Measurements from ENCODE around the gene ZNF143.
"Not testable (repeated sequence)": the region's sequence is repeated elsewhere in the genome, so short reads cannot be mapped to it uniquely, and the experiment has no call there.

Gene ZNF143

DNA sequence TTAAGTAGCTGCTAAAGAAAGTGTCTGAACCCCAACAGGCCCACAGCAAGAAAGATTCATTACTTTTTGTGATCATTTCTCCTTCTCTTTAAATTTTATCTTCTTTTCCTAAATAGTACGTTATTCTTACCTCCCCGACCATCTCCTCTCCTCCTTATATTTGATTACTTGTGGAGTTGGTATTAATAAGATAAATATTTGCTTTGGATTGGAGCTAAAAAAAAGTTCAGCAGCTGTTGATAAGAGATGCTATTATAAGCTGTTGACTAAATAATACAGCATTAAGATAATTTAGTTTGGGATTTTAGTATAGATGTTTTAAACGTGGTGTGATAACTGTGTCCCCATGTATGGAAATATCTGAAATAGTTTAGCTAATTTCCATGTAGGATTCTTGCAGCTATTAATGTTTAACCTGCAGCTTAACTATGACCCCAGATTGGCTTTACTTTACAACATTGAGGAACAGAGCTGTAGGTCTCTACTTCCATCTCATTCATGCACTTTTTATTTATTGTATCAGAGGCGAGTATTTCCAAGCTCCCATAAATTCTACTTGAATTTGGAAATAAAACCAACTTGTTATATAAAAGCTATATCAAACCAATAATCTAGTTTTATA, 37.8 kb downstream of the ZNF143 start:
- no peak for DNase-seq

DNA sequence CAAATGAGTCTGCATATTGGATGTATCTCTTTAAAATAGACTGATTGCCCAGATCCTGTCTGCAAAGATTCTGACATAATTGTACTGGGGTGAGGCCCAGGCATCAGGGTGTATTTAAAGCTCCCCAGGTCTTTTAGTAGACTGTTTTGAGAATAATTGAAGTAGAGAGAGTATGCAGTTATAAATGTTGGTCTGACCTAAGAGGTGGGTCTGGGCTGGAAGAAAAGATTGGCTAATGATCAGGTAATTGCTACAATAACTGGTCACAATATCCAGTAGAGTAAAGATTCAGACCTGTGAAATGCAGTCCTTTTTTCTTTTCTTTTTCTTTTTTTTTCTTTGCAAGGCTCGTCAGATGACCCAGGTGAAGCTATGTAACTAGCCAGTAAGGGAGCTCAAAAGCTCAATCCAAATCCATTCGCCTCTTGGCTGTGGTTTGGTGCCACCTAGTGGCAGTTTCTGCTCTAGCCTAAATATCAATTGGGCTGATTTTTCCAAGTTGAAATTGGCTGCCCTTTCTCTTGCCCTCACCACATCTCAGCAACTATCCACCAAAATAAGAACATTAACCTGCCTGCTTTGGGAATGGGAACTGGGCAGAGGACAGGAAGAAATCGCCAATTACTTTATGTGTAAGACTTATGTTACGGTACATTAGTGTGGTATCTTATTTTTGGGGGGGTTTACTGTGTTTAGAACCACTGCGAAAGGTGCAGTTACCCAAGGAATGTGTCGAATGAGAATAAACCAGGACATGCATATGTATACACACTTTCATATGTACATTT, 45.9 kb downstream of the ZNF143 start:
- DNase-seq = peak; percentile 90

DNA sequence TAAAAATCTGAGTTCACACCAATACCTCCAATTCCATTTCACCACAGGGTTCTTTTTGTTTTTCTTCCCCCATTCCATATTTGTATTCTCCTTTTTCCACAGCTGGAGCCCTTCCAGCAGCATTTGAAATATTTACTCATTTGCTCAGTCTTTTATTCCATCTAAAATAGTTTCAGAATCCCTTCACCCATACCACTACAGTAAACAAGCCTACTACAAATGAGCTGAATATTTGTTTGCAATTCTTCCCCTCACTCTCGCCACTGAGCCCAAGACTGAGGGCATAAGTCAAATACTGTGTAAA, 46.4 kb downstream of the ZNF143 start:
- DNase-seq = no peak

DNA sequence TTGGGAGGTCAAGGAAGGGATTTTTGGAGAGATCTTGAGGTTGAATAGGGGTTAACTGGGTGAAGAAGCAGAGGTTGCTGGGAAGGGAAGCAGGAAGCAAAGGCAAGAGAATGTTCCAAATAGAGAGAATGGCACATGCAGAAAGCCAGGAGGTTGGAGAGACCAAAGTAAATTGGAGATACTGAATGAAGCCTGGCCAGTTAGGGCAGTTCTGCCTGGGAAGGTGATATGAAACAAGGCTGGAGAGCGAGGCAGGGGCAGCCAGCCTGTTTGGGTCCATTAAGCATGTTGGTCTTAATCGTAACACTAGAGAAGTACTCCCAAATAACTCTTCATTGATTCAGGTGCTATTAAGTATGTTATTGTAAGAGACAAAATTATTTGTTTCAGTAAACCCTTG, 48.2 kb downstream of the ZNF143 start:
- no peak for DNase-seq

DNA sequence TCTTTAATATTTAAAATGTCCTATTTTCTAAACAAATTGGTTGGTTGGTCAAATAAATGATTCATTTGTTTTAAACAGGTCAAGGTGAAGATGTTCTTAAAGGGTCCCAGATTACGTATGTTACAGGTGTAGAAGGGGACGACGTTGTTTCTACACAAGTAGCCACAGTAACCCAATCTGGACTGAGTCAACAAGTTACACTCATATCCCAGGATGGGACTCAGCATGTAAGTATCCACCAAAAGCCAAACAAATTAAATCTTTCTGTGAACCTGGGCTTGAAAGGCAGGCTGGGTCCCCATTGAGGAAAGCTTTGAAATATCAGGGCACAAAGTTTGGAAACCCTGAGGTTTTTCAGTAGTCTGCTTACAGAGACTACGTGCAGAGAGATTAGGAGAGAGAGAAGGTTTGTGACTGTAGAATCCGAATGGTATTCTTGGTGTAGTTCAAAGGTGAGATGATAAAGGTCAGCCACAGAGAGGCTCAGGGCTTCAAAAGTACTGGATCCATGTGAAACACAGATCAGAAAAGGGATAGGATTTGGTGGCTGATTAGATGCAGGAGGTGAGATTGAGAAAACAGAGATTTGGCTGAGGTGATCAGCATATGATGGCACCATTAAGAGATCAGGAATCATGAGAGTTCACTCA, 51.7 kb downstream of the ZNF143 start:
- no peak for DNase-seq

DNA sequence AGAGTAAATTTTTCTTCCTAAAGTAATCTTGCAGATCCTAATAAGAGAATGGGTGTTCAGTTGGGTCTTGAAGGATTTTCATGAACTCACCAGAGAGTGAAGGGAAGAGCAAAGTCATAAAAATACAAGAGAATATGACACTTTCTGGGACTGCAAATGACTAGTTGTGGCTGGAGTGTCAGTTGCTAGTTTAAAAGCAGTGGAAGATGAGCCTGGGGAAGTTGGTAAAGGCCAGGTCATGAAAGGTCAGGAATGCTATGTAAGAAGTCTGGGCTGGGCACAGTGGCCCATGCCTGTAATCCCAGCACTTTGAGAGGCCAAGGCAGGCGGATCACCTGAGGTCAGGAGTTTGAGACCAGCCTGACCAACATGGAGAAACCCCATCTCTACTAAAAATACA, 53.8 kb downstream of the ZNF143 start:
- not testable (repeated sequence) for DNase-seq

DNA sequence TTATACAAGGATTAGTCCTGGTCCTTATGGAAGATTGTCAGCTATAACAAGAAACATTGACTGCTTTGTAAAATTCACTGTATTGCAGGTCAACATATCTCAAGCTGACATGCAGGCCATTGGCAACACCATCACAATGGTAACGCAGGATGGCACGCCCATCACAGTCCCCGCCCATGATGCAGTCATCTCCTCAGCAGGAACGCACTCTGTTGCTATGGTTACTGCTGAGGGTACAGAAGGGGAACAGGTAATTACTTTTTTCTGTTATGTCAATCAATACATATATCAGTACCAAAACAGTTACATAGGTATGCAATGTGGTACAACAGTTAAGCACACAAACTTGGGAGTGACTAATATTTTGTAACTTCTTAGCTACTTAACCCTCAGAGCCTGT, 55.3 kb downstream of the ZNF143 start:
- no peak for DNase-seq

- DNase-seq = no peak
These were observed 58.1 kb downstream of the ZNF143 start for GRCh38 chr11:9518835-9519410.

DNA sequence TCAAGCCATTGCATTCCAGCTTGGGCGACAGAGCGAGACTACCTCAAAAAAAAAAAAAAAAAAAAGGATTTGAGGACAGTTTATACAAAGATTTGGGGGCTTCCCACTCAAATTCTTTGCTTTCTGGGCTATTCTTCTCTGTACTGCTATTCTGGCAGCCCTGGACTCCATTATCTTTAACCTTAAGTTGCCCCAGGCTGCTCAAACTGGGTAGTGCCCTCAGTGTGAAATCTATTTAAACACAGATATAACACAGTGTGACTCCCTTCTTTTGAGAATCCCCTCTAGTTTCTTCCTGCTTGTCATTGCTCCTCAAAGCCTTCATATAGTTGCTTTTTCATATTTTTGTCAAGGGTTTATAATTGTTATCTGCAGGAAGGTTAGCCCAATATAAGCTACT, 63.2 kb downstream of the ZNF143 start:
- DNase-seq = no peak

DNA sequence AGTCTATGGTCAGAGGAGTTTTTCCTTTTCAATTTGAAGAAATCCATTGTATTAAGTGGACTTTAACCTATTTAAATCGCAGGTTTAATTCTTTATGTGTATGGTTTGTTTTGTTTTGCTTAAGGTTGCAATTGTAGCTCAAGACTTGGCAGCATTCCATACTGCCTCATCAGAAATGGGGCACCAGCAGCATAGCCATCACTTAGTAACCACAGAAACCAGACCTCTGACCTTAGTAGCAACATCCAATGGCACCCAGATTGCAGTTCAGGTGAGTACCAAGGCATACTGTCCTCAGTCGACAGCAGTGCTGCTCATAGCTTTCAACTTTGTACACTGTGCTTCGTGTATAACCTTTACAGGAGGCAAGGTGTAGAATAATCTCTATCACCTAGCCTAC, 64.3 kb downstream of the ZNF143 start:
- DNase-seq = no peak

DNA sequence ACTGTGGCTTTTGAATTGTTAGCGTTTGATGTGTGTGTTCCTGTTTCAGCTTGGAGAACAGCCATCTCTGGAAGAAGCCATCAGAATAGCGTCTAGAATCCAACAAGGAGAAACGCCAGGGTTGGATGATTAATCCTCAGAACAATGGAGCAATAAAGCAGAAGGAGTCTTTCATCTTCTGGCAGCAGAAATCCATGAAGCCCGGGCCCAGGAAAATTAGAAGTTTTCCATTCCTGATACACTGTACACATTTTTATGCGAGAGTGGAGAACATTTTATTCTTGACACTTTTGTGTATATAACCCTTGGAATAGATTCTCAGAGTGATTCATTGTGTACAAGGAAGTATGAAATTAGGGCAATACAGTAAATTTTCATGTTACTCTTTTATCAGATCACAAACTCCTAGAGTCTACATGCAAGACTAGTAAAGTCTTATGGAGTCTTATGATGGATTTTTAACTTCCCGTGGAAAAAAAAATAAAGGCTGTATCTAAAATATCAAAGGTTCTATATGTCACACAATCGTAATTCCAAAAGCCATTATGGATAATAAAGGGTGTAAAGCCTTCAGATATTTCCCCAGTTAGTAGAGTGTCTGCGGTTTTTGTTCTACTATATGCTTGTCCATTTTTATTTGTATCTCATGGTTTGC, 66.8 kb downstream of the ZNF143 start:
- DNase-seq = no peak

DNA sequence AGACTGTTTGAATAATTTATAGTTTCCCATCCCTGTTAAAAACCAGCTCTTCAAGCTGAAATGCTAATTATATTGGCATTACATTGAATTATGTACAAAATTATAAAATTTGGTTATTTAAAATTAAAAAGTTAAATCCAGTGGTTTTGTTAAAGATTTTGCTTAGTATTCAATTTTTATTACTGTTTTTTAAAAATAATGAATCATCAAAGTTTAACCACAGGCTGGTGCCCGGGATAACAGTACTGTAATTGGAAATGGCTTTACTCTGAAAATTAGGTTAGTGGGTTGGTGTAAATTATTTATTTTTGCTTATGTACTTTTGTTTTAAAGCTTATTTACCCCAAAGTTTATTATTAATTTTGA, 67.3 kb downstream of the ZNF143 start:
- no peak for DNase-seq

- no peak for DNase-seq
These were observed 67.9 kb downstream of the ZNF143 start for GRCh38 chr11:9528573-9529333.

- DNase-seq = no peak
These were observed 68.5 kb downstream of the ZNF143 start for GRCh38 chr11:9529334-9529650.

DNA sequence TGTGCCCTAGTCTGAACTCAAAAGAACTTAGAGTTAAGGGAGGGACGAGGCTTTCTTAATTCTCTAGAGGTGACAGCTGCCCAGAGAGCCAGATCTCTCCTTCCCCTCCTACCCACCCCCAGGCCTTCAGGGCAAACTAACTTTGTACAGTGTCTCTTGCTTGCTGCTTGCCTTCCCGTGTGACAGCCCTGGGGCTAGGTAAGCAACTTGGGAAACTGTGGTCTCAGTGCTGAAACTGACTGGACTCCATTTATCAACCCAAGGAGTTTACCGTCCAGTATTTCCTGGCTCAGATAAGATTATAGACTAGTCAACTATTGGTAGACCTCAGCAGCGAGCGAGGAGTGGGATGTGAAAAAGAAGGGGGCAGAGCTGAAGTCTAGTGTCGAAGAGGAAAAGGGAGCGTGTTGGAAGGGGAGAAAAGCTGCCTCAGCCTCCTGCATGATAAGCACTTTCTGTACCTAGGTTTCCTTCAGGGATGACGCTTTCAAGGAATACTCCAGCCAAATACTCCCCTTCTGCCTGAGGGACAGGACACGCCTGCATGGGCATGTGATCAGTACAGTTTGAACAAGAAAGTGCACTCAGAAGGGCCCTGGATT, 69.3 kb downstream of the ZNF143 start:
- no peak for DNase-seq

DNA sequence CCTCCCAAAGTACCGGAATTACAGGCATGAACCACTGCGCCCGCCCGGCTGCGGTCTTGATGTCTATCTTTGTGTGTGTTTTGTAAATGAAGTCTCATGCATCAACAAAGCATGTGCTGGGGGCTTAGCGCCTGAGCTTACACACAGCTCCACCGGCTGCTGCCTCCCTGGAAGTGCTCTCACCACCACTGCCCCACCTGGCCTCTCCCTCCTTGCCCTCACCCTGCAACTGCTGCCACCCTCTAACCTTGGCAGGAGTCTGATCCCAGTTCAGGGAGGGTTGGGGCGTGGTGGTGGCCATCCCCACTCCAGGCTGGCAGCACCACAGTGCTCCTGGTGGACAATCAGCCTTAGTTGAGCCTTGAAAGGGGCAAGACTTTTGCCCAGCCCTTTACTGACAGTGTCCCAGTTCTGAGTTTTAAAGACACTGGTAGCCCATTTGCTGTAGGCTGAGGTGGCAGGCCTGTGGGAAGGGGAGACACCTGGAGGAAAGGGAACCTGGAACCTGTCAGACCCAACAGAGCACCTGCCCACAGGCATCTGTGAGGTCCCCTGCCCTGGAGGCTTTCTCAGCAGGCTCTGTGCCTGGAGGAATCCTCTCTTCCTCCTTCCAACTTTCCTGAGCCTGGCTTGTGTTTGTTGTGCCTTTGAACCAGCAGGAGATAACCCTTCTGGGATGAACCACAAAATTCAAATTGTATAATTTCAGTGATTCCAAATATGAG, 70.3 kb downstream of the ZNF143 start:
- no peak for DNase-seq

DNA sequence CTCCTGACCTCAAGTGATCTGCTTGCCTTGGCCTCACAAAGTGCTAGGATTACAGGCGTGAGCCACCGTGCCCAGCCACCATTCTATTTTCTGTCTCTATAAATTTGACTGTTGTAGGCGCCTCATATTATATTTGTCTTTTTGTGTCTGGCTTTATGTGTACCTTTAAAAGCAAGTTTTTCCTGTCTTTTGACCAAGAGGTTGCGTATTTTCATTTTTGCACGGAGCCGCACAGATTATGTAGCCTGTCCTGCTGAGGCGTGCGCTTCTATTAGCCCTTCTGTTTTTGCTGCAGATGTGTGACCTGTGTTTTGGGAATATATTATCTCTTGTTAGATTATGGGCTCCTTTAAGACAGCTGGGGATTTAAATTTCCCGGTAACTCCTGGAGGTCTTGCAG, 72.2 kb downstream of the ZNF143 start:
- no peak for DNase-seq

DNA sequence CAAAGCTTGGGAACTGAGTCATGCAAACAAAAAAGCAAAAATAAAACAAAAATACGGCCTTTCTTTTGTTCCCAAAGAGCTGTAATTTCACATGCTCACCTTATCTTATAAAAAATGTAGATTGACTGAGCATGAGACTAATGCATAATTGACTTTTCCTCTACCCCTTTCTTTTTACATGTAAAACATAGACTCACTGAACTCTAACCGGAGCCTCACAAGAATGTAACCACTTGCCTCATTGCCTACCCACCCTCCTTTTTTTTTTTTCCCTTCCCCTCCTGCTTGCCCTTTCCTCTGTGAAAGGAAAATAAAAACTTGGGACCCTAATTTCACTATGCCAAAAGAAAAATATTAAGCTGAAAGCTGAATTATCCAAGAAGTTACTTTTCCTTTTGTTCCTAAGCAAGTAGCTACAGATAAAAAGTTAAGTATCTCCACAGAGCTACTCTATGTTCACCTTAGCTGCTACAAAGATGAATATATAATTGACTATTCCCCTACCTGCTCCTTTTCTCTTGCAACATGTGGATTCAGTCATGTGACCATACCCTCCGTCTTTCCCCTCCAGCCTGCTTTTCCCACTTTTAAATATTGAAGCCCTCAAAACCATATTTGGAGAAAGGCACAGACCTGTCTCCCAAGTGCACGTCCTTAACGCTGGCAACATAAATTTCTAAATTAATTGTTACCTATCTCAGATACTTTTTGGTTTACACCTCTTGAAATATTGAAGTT, 73.1 kb downstream of the ZNF143 start:
- DNase-seq = no peak

GRCh38 chr11:9535189-9535781, 74.5 kb downstream of the ZNF143 start:
- DNase-seq = peak; percentile 93

- no peak for DNase-seq
These were observed 77.7 kb downstream of the ZNF143 start for GRCh38 chr11:9538548-9538947.

GRCh38 chr11:9549216-9549615, 88.4 kb downstream of the ZNF143 start:
- not testable (repeated sequence) for DNase-seq
